ENCODE data around the gene BACH2. TPM values are rescaled to one million over a fixed set of nuclear protein-coding genes. Genes with fewer than 3 reads are reported as not detected.

The BACH2 gene
- total and polyA plus RNA-seq, 2 experiments from 2014 or later: 1.6 to 5.7 TPM

- Histone ChIP-seq H3K4me2 (no peak overlapping the region), H3K36me3 (ENCODE audit: insufficient read depth) (no peaks in the 10 kb centered on the region), H3F3A (replicated peaks; ENCODE audit: low read depth) (no peaks in the 10 kb centered on the region), H4K20me1 (replicated peaks; ENCODE audit: insufficient read depth) (no peaks in the 10 kb centered on the region), H3K4me1 (ENCODE audit: insufficient read depth) (peaks cover 7% of the 10 kb centered on the region; the same call in 1 of the 2 replicates), H3K27ac (ENCODE audit: low read depth) (no peak overlapping the region), H2AFZ (no peak overlapping the region), H3K9me2 (ENCODE audit: insufficient read depth) (no peaks in the 10 kb centered on the region), H3K27me3 (ENCODE audit: insufficient read depth) (no peaks in the 10 kb centered on the region), H3K4me3 (no peak overlapping the region), H3K79me2 (replicated peaks; ENCODE audit: insufficient read depth) (no peaks in the 10 kb centered on the region)
- DNase-seq (ENCODE audit: low spot score) (no peak), ATAC-seq (no peak)
- Mint-ChIP-seq H3K27ac (no peak overlapping the region), H3K4me1 (peaks cover 4% of the 10 kb centered on the region; the same call in 2 of the 3 replicates), H3K36me3 (ENCODE audit: low read depth) (no peaks in the 10 kb centered on the region), H3K9me3 (no peaks in the 10 kb centered on the region), H3K27me3 (ENCODE audit: insufficient read depth, low read depth, poor library complexity) (peaks cover 1% of the 10 kb centered on the region), H3K4me3 (no peak overlapping the region)
- no peak for TF ChIP-seq CTCF (conservative IDR thresholded peaks at IDR 0.05; ENCODE audit: low read depth in 2 of 2)
- TF ChIP-seq EZH2 (IDR thresholded peaks at IDR 0.05; ENCODE audit: low read depth, unreplicated experiment): no peak
These were observed 333.3 kb downstream of the BACH2 start for GRCh38 chr6:89963391-89963790.

GRCh38 chr6:89961481-89961880 is 335.2 kb downstream of the BACH2 start:
- TF ChIP-seq EZH2phosphoT487 (IDR thresholded peaks at IDR 0.05; ENCODE audit: unreplicated experiment) (no peak), ZNF331 (CRISPR knock-in tag; IDR thresholded peaks at IDR 0.05; ENCODE audit: low read depth) (no peak)
- Histone ChIP-seq H3K4me2 (no peak overlapping the region), H3K27me3 (ENCODE audit: insufficient read depth) (no peaks in the 10 kb centered on the region), H4K20me1 (replicated peaks; ENCODE audit: insufficient read depth) (no peaks in the 10 kb centered on the region), H3K4me3 (no peak overlapping the region), H2AFZ (no peak overlapping the region), H3K27ac (ENCODE audit: low read depth) (no peak overlapping the region), H3K36me3 (ENCODE audit: insufficient read depth) (no peaks in the 10 kb centered on the region), H3F3A (replicated peaks; ENCODE audit: low read depth) (no peaks in the 10 kb centered on the region), H3K4me1 (ENCODE audit: insufficient read depth) (peaks cover 7% of the 10 kb centered on the region; the same call in 1 of the 2 replicates), H3K9me2 (ENCODE audit: insufficient read depth) (no peaks in the 10 kb centered on the region), H3K79me2 (replicated peaks; ENCODE audit: insufficient read depth) (no peaks in the 10 kb centered on the region)
- Mint-ChIP-seq H3K9me3 (no peaks in the 10 kb centered on the region), H3K36me3 (ENCODE audit: low read depth) (no peaks in the 10 kb centered on the region), H3K4me1 (peaks cover 4% of the 10 kb centered on the region; the same call in 2 of the 3 replicates), H3K27ac (no peak overlapping the region), H3K27me3 (ENCODE audit: insufficient read depth, low read depth, poor library complexity) (peaks cover 1% of the 10 kb centered on the region), H3K4me3 (no peak overlapping the region)
- DNase-seq (ENCODE audit: low spot score) (no peak), ATAC-seq (no peak)

DNA sequence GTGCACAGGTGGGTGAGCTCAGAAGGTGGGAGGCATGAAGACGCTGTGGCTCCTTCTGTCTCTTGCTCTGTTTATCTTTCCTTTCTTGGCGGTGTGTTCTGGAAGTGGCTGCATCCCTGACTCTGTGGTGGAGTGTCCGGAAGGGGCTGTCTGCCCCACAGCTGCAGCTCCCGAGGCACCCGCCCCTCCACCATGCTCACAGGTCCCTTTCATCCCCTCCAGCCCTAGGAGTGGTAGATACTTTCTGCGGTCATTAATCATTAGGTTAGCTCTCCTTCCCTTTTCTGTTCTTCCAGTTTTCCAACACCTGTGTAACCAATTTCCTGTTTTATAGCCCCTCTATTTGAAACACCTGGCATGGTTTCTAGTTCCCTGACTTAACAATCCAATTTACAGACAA is 336.8 kb downstream of the BACH2 start:
- Mint-ChIP-seq H3K4me3 (no peak overlapping the region), H3K9me3 (no peaks in the 10 kb centered on the region), H3K36me3 (ENCODE audit: low read depth) (no peaks in the 10 kb centered on the region), H3K4me1 (no peaks in the 10 kb centered on the region), H3K27me3 (ENCODE audit: insufficient read depth, low read depth, poor library complexity) (peaks cover 4% of the 10 kb centered on the region), H3K27ac (no peak overlapping the region)
- Histone ChIP-seq H4K20me1 (replicated peaks; ENCODE audit: insufficient read depth) (no peaks in the 10 kb centered on the region), H3K4me1 (ENCODE audit: insufficient read depth) (no peaks in the 10 kb centered on the region), H3K36me3 (ENCODE audit: insufficient read depth) (no peaks in the 10 kb centered on the region), H3K4me2 (no peak overlapping the region), H3K4me3 (no peak overlapping the region), H2AFZ (no peak overlapping the region), H3K27me3 (ENCODE audit: insufficient read depth) (no peaks in the 10 kb centered on the region), H3K9me2 (ENCODE audit: insufficient read depth) (no peaks in the 10 kb centered on the region), H3K27ac (ENCODE audit: low read depth) (no peak overlapping the region), H3K79me2 (replicated peaks; ENCODE audit: insufficient read depth) (no peaks in the 10 kb centered on the region), H3F3A (replicated peaks; ENCODE audit: low read depth) (no peaks in the 10 kb centered on the region)
- no peak for ATAC-seq
- no peak for DNase-seq (ENCODE audit: low spot score)
- no peak for TF ChIP-seq CREB1 (CRISPR knock-in tag; IDR thresholded peaks at IDR 0.05; ENCODE audit: low read depth)
- no peak for TF ChIP-seq STAT1 (IDR thresholded peaks at IDR 0.05; ENCODE audit: unreplicated experiment)
- TF ChIP-seq CTCF (conservative IDR thresholded peaks at IDR 0.05; ENCODE audit: low read depth in 2 of 2): no peak

Measured in GM23338 (cell line).